Fibroblast of lung (primary cell): ENCODE data around the gene KCNQ2. TPM values are rescaled to one million over a fixed set of nuclear protein-coding genes. Genes with fewer than 3 reads are reported as not detected.

Experiments used
- DNase-seq, 2 donors: peaks; one replicate each; pipeline versions ENCODE4 v3.0.0 to v3.0.0-alpha.2; 2010; ENCODE audit warnings: low read depth in 2 of 2
- H2AFZ ChIP-seq: 2 replicates; pipeline ENCODE4 v1.5.1; 2012; ENCODE audit warnings: low read length, control low read depth, inconsistent platforms
- H3K27ac ChIP-seq: 2 replicates; pipeline ENCODE4 v1.5.1; 2011; ENCODE audit warnings: low read length, control low read depth; ENCODE audit not compliant: insufficient read depth
- H3K27me3 ChIP-seq: 2 replicates; pipeline ENCODE4 v1.5.1; 2011; ENCODE audit warnings: mild to moderate bottlenecking, low read length; ENCODE audit not compliant: control insufficient read depth, insufficient read depth
- H3K36me3 ChIP-seq: 2 replicates; pipeline ENCODE4 v1.5.1; 2011; ENCODE audit warnings: low read length; ENCODE audit not compliant: control insufficient read depth, insufficient read depth
- H3K4me1 ChIP-seq: 2 replicates; pipeline ENCODE4 v1.5.1; 2011; ENCODE audit warnings: low read length; ENCODE audit not compliant: control insufficient read depth, insufficient read depth; ENCODE audit errors: extremely low read depth
- H3K4me2 ChIP-seq: 2 replicates; pipeline ENCODE4 v1.5.1; 2011; ENCODE audit warnings: low read length, control low read depth; ENCODE audit not compliant: insufficient read depth; ENCODE audit errors: extremely low read depth
- H3K4me3 ChIP-seq, 4 experiments: fragments of 200-600 bp in 1 of 4; sonication (generic) in 1 of 4; replicated peaks in 1 of 4; 2 replicates each; pipeline ENCODE4 v1.5.1; 2011 to 2016; ENCODE audit warnings: low read length in 4 of 4, low read depth in 3 of 4, mild to moderate bottlenecking in 3 of 4, control low read depth in 2 of 4, inconsistent platforms in 1 of 4, mixed read lengths in 1 of 4; ENCODE audit not compliant: insufficient read depth in 1 of 4; ENCODE audit errors: control extremely low read depth in 1 of 4
- H3K79me2 ChIP-seq: 2 replicates; pipeline ENCODE4 v1.5.1; 2012; ENCODE audit warnings: mild to moderate bottlenecking, low read length, inconsistent platforms; ENCODE audit not compliant: control insufficient read depth, insufficient read depth
- H3K9ac ChIP-seq: 2 replicates; pipeline ENCODE4 v1.5.1; 2011; ENCODE audit warnings: mild to moderate bottlenecking, low read length, control low read depth; ENCODE audit not compliant: insufficient read depth
- H3K9me3 ChIP-seq: 2 replicates; pipeline ENCODE4 v1.5.1; 2012; ENCODE audit warnings: low read depth, low read length; ENCODE audit not compliant: control insufficient read depth, insufficient read depth
- H4K20me1 ChIP-seq: 2 replicates; pipeline ENCODE4 v1.5.1; 2011; ENCODE audit warnings: low read length; ENCODE audit not compliant: control insufficient read depth, insufficient read depth; ENCODE audit errors: extremely low read depth
- CTCF ChIP-seq, 2 donors: IDR thresholded peaks in 1 of 2; conservative IDR thresholded peaks in 1 of 2; 1 replicate in 1 of 2; 2 replicates in 1 of 2; pipeline ENCODE4 v1.5.1; 2011 to 2012; ENCODE audit warnings: low read length in 2 of 2, control low read depth in 1 of 2, inconsistent platforms in 1 of 2, low read depth in 1 of 2, mild to moderate bottlenecking in 1 of 2
- EZH2 ChIP-seq: IDR thresholded peaks from 2 replicates; pipeline ENCODE4 v1.5.1; 2012; ENCODE audit warnings: low read length, control low read depth, mild to moderate bottlenecking; ENCODE audit errors: missing control alignments
- polyA plus RNA-seq, 2 donors: library from polyadenylated mRNA; depleted of rRNA in 1 of 2; stranded (reverse) in 1 of 2; unstranded in 1 of 2; fragments of >200 nt; gene quantifications; 2 replicates each; pipeline ENCODE4 v1.2.1, GENCODE V29; 2011 to 2012; ENCODE audit warnings: missing spikeins in 1 of 2
- total RNA-seq: library from RNA; depleted of rRNA; stranded (reverse); fragments of >200 nt; gene quantifications from 2 replicates; pipeline ENCODE4 v1.2.1, GENCODE V29; 2014

KCNQ2 gene
- total and polyA plus RNA-seq, 2 donors (not counting 1 experiment from before 2014, with no cell fraction given) = not detected

- Histone ChIP-seq H4K20me1 (no peaks in the 10 kb centered on the region), H3K27ac (no peak overlapping the region), H3K4me3 (no peak overlapping the region), H3K79me2 (no peaks in the 10 kb centered on the region), H3K27me3 (no peaks in the 10 kb centered on the region), H2AFZ (no peak overlapping the region), H3K36me3 (no peaks in the 10 kb centered on the region), H3K9me3 (no peaks in the 10 kb centered on the region), H3K4me2 (no peak overlapping the region), H3K9ac (no peak overlapping the region), H3K4me1 (no peaks in the 10 kb centered on the region)
- TF ChIP-seq CTCF (conservative IDR thresholded peaks at IDR 0.05 in 1 of 2, IDR thresholded peaks at IDR 0.05 in 1 of 2; ENCODE audit: low read depth in 1 of 2, low read length in 2 of 2) = no peak
- TF ChIP-seq EZH2 = no peak
- no peak for DNase-seq
Measured at GRCh38 chr20:63425846-63426485, 46.5 kb downstream of the KCNQ2 start.

- Histone ChIP-seq H3K27me3 (no peaks in the 10 kb centered on the region), H3K9me3 (no peaks in the 10 kb centered on the region), H3K27ac (no peak overlapping the region), H4K20me1 (no peaks in the 10 kb centered on the region), H2AFZ (no peak overlapping the region), H3K4me3 (no peak overlapping the region), H3K9ac (no peak overlapping the region), H3K79me2 (no peaks in the 10 kb centered on the region), H3K4me1 (no peaks in the 10 kb centered on the region), H3K4me2 (no peak overlapping the region), H3K36me3 (no peaks in the 10 kb centered on the region)
- TF ChIP-seq EZH2 (no peak), CTCF (conservative IDR thresholded peaks at IDR 0.05 in 1 of 2, IDR thresholded peaks at IDR 0.05 in 1 of 2; ENCODE audit: low read depth in 1 of 2, low read length in 2 of 2) (no peak)
- no peak for DNase-seq
Measured at GRCh38 chr20:63424613-63425012, 47.8 kb downstream of the KCNQ2 start.

- Histone ChIP-seq H4K20me1 (no peaks in the 10 kb centered on the region), H3K27ac (no peak overlapping the region), H3K9me3 (no peaks in the 10 kb centered on the region), H3K9ac (no peak overlapping the region), H3K4me3 (no peak overlapping the region), H3K36me3 (no peaks in the 10 kb centered on the region), H3K27me3 (no peaks in the 10 kb centered on the region), H3K79me2 (no peaks in the 10 kb centered on the region), H2AFZ (no peak overlapping the region), H3K4me1 (no peaks in the 10 kb centered on the region), H3K4me2 (no peak overlapping the region)
- DNase-seq = no peak
- TF ChIP-seq CTCF (conservative IDR thresholded peaks at IDR 0.05 in 1 of 2, IDR thresholded peaks at IDR 0.05 in 1 of 2; ENCODE audit: low read depth in 1 of 2, low read length in 2 of 2) = no peak
- no peak for TF ChIP-seq EZH2
Measured at GRCh38 chr20:63423751-63424150, 48.7 kb downstream of the KCNQ2 start.
